ENCODE measurements around the gene QRFP.
"Not testable (repeated sequence)": the region's sequence is repeated elsewhere in the genome, so short reads cannot be mapped to it uniquely, and the experiment has no call there.

Gene QRFP

DNA sequence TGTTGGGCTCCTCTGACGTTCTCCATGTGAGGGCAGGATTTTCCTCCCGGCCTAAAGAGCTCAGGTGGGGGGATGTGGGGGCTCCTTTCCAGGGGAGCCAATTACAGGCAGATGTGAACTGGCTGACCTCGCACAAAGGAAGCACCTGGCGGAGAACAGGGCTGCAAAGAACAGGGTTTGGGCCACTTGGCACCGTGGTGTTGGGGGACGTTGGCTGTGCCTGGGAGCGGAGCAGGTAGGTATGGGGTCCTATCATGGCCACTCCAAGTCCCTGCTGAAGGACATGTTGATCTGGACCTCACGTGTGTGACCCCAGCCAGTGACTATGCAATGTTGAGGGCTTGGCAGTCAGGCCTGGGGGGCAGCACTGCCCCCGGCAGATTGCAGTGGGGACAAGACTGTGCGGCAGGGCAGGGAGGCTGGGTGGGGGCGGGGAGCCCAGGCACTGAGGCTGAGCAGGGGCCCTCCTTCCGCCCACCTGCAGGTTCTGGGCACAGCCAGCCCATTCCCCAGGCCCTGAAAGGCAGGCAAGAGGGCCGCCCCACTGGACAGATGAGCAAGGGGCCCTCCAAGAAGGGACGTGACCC, 23.0 kb upstream of the QRFP start:
- DNase-seq (ENCODE audit: low read depth) = no peak

DNA sequence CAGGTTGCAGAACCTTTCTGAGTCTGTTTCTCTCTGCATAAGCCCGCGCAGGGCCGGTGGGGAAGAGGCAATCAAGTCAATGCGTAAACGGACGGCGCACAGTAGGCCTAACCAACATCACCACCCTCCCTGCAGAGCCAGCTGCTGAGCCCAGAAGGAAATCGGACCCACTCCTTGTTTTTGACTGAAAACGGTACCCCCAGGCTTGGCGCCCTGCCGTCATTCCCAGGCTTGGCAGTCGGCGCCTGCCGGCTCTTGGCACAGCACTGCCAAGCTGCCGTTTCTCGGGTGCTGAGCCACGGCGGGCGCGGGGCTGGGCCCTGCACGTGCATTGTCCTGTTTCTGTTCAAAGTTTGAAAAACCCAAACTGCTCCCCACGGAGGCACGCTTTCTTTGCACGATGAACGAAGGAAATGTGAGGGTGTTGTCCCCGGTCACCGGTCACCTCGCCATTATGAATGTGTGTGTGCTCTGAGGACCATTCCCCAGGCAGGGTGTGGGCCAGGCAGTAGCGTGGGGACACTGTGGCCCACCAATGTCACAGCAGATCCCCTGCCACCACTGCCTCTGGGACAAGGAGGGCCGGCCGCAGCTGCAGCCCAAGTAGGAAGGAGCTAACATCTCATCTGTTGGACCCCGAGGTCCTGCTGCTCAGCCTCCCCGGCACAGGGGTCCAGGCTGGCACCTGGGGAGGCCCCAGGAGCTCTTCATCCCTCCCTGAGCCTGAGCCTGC, 22.4 kb upstream of the QRFP start:
- no peak for DNase-seq (ENCODE audit: low read depth)

DNA sequence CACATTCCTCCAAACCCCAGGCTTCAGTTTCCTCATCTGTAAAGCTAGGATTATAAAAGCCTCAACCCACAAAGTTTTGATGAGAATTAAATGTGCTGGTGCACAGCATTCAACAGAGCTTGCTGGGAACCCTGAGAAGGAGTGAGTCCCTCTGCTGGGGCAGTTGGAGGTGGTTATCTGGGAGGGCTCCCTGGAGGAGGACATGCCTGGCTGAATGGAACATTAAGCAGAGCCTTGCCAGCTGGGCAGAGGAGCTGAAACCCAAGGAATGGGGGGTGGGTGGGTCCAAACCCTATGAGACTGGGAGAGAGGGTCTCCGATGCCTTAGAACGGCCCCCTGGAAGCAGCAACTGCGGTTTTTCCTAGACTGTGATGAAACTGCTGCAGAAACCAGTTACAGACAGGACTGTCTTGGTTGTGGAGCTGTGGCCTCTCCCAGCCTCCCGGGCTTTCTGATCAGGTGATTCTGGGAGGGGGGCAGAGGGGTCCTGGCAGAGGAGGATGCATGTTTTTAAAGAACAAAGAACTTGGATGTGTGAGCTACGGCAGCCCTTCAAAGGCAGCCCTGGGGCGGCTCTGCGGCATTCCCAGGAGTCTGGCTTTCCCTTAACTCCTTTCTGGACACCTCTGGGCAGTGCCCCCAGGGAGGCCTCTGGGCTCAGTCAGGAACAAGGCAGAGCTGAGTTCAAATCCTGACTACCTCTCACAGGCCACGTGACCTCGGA, 21.7 kb upstream of the QRFP start:
- no peak for DNase-seq (ENCODE audit: low read depth)

DNA sequence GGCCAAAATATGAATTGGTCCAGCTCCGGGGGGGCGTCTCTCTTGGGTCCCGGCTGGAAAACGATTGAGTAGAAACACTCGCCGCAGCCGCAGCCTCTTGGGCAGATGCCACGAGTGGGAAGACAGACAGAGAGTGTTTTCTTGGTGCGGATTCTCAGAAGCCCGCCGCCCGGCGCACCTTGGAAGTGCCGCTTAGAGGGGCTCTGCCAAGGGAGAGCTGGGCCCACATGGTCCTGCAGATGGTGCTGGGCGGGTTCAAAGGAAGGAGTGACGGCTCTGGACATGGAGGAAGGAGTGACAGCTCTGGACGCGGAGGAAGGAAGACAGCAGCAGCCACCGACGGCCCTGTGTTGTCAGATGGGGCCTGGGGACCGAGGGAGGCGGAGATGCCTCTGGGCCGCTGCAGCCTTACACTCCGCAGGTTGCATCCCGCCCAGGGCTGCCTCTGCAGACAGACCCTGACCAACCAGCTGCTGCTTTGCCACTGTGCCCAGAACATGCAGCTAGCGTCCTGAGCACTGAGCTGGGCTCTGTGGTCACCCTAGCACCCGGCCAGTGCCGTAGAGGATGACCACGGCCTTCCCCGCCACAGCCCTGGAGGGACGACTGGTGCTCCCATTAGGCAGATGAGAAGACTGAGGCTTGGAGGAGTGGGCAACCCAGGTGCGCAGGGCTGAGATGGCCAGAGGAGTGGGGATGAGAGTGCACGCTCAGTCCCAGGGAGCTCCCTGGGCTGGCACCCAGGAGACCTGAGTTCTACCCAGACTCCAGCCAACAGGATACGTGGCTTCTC, 20.8 kb upstream of the QRFP start:
- no peak for DNase-seq (ENCODE audit: low read depth)

DNA sequence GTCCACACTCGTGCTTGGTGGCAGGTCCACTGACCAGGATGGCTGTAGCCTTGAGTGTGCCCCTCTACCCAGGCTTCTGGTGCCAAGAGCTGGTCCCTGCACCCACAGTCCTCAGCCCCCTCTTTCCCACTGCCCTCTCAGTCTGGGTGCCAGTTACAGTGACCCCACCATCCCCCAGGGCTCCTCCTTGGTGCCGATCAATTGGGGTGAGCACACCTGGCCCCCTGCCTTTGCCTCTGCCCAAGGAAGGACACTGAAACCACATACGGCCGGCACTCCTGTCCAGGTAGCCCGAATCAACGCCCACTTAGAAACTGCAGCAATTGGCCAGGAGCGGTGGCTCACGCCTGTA, 18.5 kb upstream of the QRFP start:
- DNase-seq (ENCODE audit: low read depth) = no peak

DNA sequence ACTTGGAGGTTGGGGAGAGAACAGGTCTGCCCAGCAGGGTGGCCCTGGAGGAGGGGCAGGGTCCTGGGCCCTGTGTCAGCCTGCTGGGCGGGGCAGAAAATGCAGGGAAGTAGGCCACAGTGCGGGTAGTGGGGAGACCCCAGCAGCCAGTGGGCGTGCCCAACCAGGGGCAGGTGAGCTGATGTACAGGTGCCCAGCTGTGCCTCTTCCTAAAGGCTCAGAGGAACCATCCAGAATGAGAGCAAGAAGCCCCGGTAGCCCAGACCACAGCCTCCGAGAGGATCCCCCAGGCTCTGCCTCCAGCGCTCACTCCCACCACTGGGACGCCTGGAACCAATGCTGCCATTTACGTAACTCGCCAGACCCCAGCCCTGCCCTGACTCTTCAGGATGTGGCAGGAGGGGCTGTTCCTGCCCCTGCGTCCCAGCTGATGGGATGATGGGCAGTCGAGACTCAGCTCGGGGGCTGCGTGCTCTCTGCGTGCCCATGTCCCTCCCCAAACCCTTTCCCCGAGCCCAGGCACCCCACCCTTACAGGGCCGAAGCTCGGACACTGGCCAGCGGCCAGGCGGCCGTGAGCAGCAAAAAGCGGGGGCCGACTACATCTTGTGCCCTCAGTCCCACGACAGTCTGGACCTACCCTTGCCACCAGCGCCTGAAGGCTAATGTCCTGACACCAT, 17.9 kb upstream of the QRFP start:
- no peak for DNase-seq (ENCODE audit: low read depth)

DNA sequence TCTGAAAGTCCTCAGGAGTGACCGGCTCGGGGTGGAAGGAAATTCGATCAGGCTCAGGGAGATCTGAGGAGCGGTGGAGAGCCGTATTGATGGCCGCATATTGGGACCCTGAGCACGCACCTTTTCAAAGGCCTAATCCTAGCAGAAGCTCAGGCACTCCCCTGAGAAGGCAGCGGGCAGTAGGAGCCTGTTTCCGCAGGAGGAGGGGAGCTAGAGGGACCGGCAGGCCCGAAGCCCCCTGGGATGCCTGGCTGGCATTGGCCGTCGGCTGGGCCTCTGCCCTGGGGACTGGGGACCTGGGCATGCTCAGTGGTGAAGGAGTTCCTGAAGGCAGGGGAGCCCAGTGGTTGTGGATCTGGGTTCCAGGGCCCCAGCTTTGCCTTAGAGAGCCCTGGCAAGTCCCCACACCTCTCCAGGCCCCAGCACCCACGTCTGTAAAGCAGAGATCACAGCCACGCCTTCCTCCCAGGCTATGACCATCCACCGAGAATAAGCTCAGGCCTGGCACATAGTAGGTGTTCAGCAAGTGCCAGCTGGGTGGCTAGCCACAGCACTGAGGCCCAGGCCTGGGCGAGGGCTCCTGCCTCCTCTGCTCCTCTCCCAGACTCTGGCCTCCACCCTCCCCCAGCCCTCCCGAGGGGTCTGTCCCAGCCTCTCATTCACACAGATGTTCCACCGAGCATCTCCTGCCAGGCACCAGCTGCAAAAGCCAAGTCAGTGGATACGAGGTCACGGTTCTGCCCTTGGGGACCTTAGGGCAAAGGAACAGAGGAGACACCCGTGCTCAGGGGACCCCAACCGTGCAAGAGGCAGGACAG, 17.2 kb upstream of the QRFP start:
- DNase-seq (ENCODE audit: low read depth) = no peak

DNA sequence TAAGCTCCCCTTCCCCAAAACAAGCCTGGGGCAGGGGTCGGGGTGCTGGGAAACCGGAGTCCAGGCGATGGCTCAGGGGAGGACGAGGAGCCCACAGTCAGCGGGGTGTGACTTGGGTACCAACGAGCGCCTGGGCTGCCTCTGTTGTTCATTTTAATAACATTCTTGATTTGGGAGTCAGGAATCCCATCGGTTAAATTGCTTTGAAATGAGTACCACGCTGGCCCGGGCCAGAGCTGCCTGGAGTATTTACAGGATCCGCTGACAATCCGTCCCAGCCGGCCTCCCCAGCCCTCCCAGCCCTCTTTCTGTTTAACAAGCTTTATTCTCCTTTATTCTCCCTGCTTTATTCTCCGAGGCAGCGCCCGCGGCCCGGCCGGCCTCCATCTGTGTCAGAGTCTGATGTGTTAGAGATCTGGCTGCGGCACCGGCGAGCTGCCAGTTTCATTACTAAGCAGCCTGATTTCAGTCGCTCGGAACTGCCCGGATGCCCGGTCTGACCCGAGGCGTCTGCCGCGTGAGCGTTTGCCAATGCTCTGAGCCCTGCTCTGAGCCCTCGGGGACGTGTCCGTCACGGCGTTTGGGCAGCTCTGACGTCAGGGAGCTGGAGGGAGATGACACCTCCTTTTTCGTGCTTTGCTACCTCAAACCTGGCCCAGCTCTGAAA, 16.5 kb upstream of the QRFP start:
- no peak for DNase-seq (ENCODE audit: low read depth)

DNA sequence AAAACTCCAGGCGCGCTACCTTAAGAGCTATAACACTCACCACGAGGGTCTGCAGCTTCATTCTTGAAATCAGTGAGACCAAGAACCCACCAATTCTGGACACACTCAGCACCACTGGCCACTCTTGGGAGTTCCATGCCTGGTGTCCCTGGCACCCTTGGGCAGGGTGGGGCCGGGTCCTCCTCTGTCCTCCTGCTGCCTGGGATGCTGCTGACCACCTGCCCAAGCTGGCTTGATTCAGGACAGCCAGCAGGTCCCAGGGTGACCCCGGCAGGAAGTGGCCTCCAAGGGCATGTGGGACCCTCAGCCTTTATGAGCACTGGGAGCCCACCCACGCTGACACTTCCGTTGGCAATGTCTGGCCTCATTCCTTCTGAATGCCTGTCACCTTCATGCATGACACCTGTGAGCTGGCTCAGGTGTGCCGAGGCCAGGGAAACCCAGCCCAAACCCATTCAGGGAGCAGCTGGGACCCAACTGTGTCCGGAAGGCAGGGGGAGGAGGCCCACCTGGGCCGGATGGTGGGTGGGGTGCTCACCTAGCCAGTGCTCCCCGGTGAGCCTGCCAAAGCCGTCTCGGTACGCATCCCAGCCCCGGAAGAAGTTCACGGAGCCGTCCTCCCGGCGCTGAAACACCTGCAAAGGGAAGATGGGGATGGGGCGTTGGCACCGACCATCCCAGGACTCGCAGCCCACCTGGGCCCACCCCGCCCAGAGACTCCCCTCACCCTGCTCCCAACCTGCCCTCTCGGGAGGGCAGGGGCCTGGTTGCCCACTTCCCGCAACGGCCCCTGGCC, 14.8 kb upstream of the QRFP start:
- DNase-seq (ENCODE audit: low read depth) = no peak

DNA sequence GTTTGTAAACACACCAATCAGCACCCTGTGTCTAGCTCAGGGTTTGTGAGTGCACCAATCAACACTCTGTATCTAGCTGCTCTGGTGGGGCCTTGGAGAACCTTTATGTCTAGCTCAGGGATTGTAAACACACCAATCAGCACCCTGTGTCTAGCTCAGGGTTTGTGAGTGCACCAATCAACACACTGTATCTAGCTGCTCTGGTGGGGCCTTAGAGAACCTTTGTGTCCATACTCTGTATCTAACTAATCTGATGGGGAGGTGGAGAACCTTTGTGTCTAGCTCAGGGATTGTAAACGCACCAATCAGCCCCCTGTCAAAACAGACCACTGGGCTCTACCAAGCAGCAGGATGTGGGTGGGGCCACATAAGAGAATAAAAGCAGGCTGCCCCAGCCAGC, 14.1 kb upstream of the QRFP start:
- DNase-seq (ENCODE audit: low read depth) = not testable (repeated sequence)

DNA sequence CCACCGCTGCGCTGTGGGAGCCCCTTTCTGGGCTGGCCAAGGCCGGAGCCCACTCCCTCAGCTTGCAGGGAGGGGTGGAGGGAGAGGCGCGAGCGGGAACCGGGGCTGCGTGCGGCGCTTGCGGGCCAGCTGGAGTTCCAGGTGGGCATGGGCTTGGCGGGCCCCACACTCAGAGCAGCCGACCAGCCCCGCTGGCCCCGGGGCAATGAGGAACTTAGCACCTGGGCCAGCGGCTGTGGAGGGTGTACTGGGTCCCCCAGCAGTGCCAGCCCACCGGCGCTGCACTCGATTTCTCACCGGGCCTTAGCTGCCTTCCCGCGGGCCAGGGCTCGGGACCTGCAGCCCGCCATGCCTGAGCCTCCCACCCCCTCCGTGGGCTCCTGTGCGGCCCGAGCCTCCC, 13.4 kb upstream of the QRFP start:
- not testable (repeated sequence) for DNase-seq (ENCODE audit: low read depth)

DNA sequence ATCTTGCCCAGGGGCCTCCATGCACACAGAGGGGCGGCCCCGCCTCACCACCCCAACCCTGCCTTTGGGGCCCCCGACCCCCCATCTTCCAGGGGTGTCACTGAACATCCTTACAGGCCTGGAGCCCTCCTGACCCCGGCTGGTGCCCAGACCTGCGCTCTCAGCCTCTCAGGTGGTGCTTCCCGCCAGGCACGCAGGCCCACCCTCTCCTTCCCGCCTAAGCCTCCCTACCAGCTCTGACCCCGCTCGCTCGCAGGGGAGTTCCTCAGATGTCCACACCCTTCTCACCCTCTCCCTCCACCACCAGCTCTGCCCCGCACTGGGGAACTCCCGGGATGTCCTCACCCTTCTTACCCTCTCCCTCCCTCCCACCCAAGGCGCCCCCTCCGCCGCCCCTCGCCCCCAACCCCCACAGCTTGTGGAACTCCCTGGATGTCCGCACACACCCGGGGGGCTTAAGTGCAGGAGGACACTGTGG, 12.3 kb upstream of the QRFP start:
- no peak for DNase-seq (ENCODE audit: low read depth)

DNA sequence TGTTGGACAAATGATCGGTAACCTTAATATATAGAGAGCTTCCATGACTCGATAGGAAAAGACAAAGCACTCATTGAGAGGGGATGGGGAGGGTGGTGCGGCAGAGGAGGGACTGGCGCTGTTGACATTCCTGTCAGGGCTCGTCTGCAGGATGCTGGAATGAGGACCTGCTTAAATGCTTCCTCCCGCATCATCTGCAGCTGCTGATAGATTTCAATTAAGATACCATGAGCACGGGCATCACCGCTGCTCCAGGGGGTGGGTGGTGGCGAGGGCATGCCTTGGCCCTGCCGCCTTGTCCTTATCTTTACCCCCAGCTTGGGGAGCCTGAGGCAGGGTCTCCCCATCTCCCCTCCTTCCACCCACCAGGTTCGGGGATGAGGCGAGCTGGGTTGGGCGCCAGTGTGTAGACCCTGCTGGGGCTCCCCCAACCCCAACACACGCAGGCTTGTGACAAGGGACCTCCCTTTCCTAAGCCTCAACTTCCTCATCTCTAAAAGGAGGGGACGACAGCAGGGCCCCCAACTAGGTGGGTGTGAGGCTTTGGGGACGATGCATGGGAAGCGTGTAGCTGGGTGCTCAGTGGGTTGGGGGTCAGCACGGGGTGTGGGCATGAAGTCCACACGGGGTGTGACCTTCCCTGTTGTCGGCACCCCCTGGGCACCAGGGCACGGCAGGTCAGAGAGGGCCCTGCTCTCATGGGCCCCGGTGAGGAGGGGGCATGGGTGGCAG, 11.7 kb upstream of the QRFP start:
- no peak for DNase-seq (ENCODE audit: low read depth)

DNA sequence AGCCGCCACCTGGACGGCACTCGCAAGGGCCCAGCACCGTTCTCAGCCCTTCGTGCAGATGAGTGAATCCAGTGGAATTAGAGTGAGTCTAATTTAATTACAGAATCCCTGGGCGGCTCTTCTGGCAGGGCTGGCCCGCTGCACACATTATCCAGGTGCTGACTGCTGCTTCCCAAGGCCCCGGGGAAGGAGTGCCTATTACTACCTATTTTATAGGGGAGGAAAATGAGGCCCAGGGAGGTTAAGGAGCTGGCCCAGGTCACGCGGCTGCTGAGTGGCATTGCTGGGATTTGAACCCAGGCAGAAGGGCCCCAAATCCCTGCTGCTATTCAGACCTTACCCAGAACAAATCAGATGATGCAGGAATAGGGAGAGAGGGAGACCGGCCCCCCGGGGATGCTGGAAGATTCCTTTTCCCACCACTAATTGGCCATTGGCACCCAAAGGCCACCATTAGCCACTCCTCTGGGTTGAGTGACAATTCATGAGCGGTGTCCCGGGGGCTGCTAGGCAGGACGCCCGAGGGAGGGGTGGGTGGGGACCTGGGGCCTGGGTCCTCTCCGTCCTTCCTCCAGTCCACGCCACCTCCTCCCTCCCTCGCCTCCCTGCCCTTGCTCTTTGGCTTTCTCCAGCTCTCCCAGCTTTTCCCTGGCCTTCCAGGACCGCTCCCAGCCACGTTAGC, 10.3 kb upstream of the QRFP start:
- DNase-seq (ENCODE audit: low read depth) = no peak

DNA sequence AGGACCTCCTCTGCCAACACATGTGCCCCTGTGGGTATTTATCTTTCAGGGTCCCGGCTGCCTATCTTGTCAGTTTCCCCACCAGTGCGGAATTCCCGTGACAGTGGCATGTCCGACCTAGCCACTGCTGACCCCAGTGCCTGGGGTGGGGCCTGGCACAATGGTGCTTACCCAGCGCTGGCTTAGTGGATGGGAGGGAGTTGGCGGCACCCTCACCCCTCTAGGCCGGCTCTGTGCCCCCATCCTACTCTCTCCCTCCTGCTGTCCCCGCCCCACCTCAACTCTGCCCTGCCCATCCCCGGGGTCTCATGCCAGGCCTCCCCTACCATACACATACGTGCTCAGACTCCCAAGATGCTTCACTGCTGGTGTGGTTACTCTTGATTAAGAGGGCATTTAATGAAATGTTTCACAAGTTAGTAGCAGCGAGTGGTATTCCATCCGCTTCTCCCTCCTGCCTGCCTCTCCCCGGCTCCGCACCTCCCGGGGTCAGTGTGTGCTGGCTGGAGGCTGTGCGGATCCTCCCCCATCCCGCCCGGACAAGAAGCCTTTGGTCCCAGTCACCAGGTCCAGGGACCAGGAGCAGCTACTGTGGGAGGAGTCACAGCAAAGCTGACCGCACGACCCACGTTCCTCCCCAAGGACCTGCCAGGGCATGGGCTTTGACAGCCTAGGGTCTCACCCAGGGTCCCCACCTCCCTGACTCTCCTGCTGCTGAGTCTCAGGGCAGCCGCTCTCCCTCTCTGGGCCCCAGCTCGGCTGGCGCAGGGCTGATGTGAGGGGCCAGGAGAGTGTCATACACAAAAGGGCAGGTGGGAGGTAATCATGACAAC, 9.5 kb upstream of the QRFP start:
- DNase-seq (ENCODE audit: low read depth) = no peak

DNA sequence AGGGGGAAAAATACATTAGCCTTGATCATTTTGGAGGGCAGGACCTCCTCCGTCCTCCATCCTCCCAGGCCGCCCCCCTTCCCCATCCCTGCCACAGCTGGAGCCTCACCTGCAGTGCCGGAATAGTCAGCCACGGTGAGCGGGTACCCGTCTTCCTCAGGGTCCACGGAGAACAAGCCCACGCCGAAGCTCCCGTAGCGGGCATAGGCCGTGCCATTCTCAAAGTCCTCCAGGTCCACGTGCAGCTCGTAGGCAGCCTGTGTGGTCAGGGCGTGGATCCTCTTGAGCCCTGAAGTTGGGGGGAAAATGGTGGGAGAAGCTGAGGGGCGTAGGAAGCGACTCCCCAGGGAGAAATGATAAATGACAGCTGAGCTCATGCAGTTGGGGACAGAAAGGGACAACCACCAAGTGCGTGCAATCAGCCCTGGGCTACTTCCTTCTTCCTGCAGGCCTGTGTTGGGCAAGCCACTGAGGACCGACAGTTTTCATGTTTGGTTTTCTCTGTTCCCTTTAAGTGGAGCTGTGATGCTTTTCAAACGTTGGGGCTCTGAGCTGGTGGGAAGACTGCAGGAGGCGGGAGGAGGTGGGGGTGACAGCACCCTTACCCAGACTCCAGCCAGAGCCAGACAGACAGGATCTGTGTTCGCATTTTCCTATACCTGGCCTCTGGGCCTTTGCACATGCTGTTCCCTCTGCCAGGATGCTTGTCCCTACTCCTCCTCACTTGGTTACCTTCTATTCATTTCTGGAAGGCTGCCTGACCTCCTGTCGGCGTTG, 8.7 kb upstream of the QRFP start:
- no peak for DNase-seq (ENCODE audit: low read depth)

All from CMK (cell line).